NCI-H2081 (cell line): ENCODE results near the gene CACNA1B.

Experiments used
- DNase-seq, 2 experiments: peaks; one replicate each; lab custom pipeline; 2025; lab: John Stamatoyannopoulos, UW

Gene CACNA1B

GRCh38 chr9:137920753-137921152 lies 43.2 kb downstream of the CACNA1B start:
- no peak for DNase-seq

GRCh38 chr9:137924169-137924568 lies 46.6 kb downstream of the CACNA1B start:
- DNase-seq: peak; percentile 10 to 59

- peak in 1 of 2 experiments; percentile 45 for DNase-seq
Observed at GRCh38 chr9:137924761-137925369, 47.3 kb downstream of the CACNA1B start.

GRCh38 chr9:137943655-137944054 lies 66.1 kb downstream of the CACNA1B start:
- DNase-seq: no peak

- no peak for DNase-seq
Observed at GRCh38 chr9:137945581-137945980, 68.0 kb downstream of the CACNA1B start.

- DNase-seq: no peak
Observed at GRCh38 chr9:137946993-137947392, 69.4 kb downstream of the CACNA1B start.

- no peak for DNase-seq
Observed at GRCh38 chr9:137948642-137949041, 71.1 kb downstream of the CACNA1B start.

GRCh38 chr9:137949260-137949659 lies 71.7 kb downstream of the CACNA1B start:
- no peak for DNase-seq

GRCh38 chr9:137951107-137951506 lies 73.5 kb downstream of the CACNA1B start:
- DNase-seq: no peak

- DNase-seq: no peak
Observed at GRCh38 chr9:137951597-137952490, 74.3 kb downstream of the CACNA1B start.

GRCh38 chr9:137952976-137953666 lies 75.5 kb downstream of the CACNA1B start:
- DNase-seq: no peak

- DNase-seq: no peak
Observed at GRCh38 chr9:137953683-137954438, 76.3 kb downstream of the CACNA1B start.

- DNase-seq: no peak
Observed at GRCh38 chr9:137955224-137955570, 77.6 kb downstream of the CACNA1B start.

- no peak for DNase-seq
Observed at GRCh38 chr9:137955586-137955985, 78.0 kb downstream of the CACNA1B start.

- DNase-seq: no peak
Observed at GRCh38 chr9:137956039-137956438, 78.5 kb downstream of the CACNA1B start.

GRCh38 chr9:137956688-137957385 lies 79.3 kb downstream of the CACNA1B start:
- DNase-seq: no peak

GRCh38 chr9:137959641-137960411 lies 82.2 kb downstream of the CACNA1B start:
- no peak for DNase-seq

GRCh38 chr9:137960496-137960895 lies 82.9 kb downstream of the CACNA1B start:
- DNase-seq: no peak

- no peak for DNase-seq
Observed at GRCh38 chr9:137963525-137963924, 85.9 kb downstream of the CACNA1B start.

GRCh38 chr9:137965177-137965795 lies 87.7 kb downstream of the CACNA1B start:
- DNase-seq: no peak
